Globus pallidus (tissue), 1 donor: ENCODE measurements around the gene IQCK.

Source experiments
- DNase-seq: peaks from one replicate; pipeline ENCODE4 v3.0.0-alpha.2; 2015; ENCODE audit warnings: low spot score

Gene IQCK

GRCh38 chr16:19884611-19885450, 166.8 kb downstream of the IQCK start, which contains the start of gene GPRC5B:
TSS of gene GPRC5B (minus strand) at chr16:19884848. CDS start at chr16:19872845, 12,003 bp downstream.
- DNase-seq = peak; percentile 84

- no peak for DNase-seq
Measured at GRCh38 chr16:19885451-19886072, 167.5 kb downstream of the IQCK start.

GRCh38 chr16:19886073-19886941, 168.2 kb downstream of the IQCK start:
- peak; percentile 86 for DNase-seq

GRCh38 chr16:19888834-19889233, 170.8 kb downstream of the IQCK start:
- no peak for DNase-seq

DNA sequence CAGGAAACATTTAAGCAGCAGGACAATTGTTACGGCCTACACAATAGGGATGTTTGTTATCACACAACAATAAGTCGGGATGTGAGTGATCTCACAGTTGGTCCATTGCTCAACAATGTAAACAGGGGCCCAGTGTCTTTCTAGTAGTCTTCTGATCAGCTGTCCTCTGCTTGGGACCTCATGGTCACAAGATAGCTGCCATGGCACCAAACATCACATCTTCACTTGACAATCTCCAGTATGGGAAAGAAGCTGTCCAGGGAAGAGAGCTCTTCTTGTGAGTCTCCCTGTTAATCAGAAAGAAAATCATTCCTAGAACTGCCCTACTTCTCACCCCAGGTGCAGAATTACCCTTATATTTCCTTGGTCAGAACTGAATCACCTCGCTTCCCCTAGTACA, 172.8 kb downstream of the IQCK start:
- no peak for DNase-seq

DNA sequence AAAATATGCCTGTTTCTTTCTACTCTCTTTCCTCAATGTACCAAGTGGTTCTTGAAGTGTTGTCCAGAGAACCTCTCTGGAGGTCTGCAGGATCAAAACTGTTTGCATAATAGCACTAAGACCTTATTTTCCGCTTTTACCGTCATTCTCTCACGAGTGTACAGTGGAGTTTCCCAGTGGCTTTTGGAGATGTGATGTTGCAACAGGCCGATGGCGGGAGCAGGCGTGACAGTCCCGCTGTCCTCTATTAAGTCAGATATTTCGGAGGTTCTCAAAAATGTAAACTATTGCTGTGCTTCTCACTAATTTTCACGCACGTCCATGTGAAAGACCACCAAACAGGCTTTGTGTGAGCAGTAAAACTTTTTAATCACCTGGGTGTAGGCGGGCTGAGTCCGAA, 174.8 kb downstream of the IQCK start:
- DNase-seq = no peak

DNA sequence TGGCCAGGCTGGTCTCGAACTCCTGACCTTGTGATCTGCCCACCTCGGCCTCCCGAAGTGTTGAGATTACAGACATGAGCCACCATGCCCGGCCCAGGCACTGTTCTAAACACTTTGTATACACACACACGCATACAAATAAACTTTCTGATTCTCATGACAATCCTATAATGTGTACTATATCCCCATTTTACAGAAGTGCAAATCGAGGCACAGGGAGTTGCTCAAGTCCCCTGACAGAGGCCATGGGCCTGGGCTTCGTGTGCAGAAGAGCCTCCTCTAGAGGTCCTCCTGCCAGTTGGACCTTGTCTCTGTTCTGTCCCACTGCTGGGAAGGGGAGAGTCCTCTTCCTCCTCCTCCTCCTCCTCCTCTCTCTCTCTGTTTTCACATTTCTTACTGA, 176.5 kb downstream of the IQCK start:
- no peak for DNase-seq

GRCh38 chr16:19896951-19897350, 178.9 kb downstream of the IQCK start:
- DNase-seq = no peak

DNA sequence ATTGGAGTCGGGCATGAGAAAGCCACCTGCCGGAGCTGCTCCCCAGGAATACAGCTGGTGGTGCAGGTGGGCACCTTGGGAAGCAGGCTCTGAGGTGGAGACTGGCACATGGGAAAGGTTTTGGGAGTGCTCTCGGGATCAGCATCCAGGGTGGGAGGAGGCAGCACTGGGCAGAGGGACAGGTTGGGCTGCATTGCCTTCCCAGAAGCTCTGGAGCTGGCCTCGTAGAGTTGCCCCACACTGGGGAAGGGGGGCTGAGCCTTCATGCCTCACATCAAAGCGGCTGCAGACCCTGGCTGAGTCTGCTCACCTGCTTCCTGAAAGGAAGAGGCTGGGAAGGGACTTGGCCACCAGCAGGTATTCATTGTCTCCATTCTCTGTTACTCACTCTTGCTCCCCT, 180.1 kb downstream of the IQCK start:
- DNase-seq = no peak

- no peak for DNase-seq
Measured at GRCh38 chr16:19898924-19899604, 181.0 kb downstream of the IQCK start.

- no peak for DNase-seq
Measured at GRCh38 chr16:19899605-19899955, 181.5 kb downstream of the IQCK start.

GRCh38 chr16:19901164-19901563, 183.1 kb downstream of the IQCK start:
- DNase-seq = no peak

- peak; percentile 26 for DNase-seq
Measured at GRCh38 chr16:19907161-19907992, 189.3 kb downstream of the IQCK start.
